Measurements from ENCODE around the gene MAFF.

GRCh38 chr22:38251341-38251692 is 49.5 kb downstream of the MAFF start:
- TF ChIP-seq CTCF (IDR thresholded peaks at IDR 0.05; ENCODE audit: borderline replicate concordance, extremely low read depth, low read length, poor library complexity, severe bottlenecking) = no peak
- no peak for TF ChIP-seq EZH2 (IDR thresholded peaks at IDR 0.05; ENCODE audit: borderline replicate concordance, low read depth, low read length, severe bottlenecking)
